GM23338 (cell line): ENCODE data around the gene ST3GAL4.

Source experiments
- CREB1 ChIP-seq: fragments of 250-450 bp; sonication (Bioruptor Pico); IDR thresholded peaks from 2 replicates; pipeline ENCODE4 v1.5.0; 2020; ENCODE audit warnings: low read depth, mild to moderate bottlenecking, moderate library complexity
- ETS1 ChIP-seq: IDR thresholded peaks from 2 replicates; pipeline ENCODE4 v1.6.1; 2016; ENCODE audit warnings: antibody characterized with exemption
- EZH2 ChIP-seq: fragments of 200-600 bp; sonication (generic); IDR thresholded peaks from one replicate; pipeline ENCODE4 v1.8.0; 2017; ENCODE audit warnings: antibody characterized with exemption, mild to moderate bottlenecking, low read depth; ENCODE audit not compliant: unreplicated experiment
- EZH2phosphoT487 ChIP-seq: fragments of 200-600 bp; sonication (generic); IDR thresholded peaks from one replicate; pipeline ENCODE4 v1.8.1; 2018; ENCODE audit warnings: antibody characterized with exemption; ENCODE audit not compliant: unreplicated experiment
- JUNB ChIP-seq: IDR thresholded peaks from one replicate; pipeline ENCODE4 v1.6.1; 2016; ENCODE audit warnings: antibody characterized with exemption; ENCODE audit not compliant: unreplicated experiment
- NANOG ChIP-seq: IDR thresholded peaks from 2 replicates; pipeline ENCODE4 v1.6.1; 2016; ENCODE audit warnings: antibody characterized with exemption, borderline replicate concordance
- POLR2AphosphoS5 ChIP-seq: IDR thresholded peaks from 2 replicates; pipeline ENCODE4 v1.6.1; 2016; ENCODE audit warnings: antibody characterized with exemption, low read depth
- STAT1 ChIP-seq: IDR thresholded peaks from one replicate; pipeline ENCODE4 v1.6.1; 2016; ENCODE audit warnings: antibody characterized with exemption; ENCODE audit not compliant: unreplicated experiment
- ZNF114 ChIP-seq: fragments of 250-450 bp; sonication (Bioruptor Pico); IDR thresholded peaks from 2 replicates; pipeline ENCODE4 v1.5.0; 2020; ENCODE audit warnings: mild to moderate bottlenecking, moderate library complexity
- TF ChIP-seq, protein P1 (sequence below), 2 experiments: fragments of 200-600 bp in 1 of 2; sonication (generic) in 1 of 2; conservative IDR thresholded peaks; 2 replicates each; pipeline versions ENCODE4 v1.5.1 to v1.6.1; 2016 to 2017; ENCODE audit warnings: antibody characterized with exemption in 2 of 2, low read depth in 2 of 2, mild to moderate bottlenecking in 2 of 2, moderate library complexity in 1 of 2
- TF ChIP-seq, protein P2 (sequence below): IDR thresholded peaks from one replicate; pipeline ENCODE4 v1.6.1; 2018; ENCODE audit warnings: antibody characterized with exemption; ENCODE audit not compliant: unreplicated experiment

DNA sequence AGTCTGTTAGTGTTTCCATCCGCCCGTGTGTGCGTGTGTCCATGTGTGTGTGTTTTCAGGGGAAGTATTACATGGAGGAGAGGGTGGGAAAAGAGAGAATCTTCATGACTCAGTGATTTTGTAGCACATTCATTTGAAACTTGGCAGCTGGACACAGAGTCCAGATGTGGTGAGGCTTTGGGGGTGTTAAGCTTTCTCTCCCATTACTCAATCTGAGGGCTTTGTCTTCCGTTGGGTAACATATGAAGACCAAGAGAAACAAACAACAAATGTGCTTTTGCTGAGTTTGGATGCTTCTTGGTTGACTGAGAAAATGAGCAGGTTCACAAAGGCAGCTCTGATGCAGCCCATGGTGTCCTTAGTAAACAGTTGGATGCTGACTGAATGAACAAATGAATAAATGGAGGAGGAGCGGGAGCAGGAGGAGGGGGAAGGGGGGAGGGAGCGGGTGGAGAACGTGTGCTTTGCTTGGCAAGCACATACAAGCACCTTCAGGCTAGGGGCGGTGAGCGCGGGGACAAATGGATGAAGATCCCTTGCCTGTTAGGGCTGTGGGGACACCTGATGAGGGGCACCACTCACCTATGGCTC, 104.3 kb downstream of the ST3GAL4 start:
- no peak for TF ChIP-seq POLR2AphosphoS5
- TF ChIP-seq, protein P1, sequence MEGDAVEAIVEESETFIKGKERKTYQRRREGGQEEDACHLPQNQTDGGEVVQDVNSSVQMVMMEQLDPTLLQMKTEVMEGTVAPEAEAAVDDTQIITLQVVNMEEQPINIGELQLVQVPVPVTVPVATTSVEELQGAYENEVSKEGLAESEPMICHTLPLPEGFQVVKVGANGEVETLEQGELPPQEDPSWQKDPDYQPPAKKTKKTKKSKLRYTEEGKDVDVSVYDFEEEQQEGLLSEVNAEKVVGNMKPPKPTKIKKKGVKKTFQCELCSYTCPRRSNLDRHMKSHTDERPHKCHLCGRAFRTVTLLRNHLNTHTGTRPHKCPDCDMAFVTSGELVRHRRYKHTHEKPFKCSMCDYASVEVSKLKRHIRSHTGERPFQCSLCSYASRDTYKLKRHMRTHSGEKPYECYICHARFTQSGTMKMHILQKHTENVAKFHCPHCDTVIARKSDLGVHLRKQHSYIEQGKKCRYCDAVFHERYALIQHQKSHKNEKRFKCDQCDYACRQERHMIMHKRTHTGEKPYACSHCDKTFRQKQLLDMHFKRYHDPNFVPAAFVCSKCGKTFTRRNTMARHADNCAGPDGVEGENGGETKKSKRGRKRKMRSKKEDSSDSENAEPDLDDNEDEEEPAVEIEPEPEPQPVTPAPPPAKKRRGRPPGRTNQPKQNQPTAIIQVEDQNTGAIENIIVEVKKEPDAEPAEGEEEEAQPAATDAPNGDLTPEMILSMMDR (conservative IDR thresholded peaks at IDR 0.05; ENCODE audit: low read depth in 2 of 2): no peak
- no peak for TF ChIP-seq EZH2
- TF ChIP-seq STAT1: no peak
- TF ChIP-seq ZNF114: no peak
- no peak for TF ChIP-seq EZH2phosphoT487
- TF ChIP-seq CREB1: no peak
- TF ChIP-seq JUNB: no peak
- TF ChIP-seq, protein P2, sequence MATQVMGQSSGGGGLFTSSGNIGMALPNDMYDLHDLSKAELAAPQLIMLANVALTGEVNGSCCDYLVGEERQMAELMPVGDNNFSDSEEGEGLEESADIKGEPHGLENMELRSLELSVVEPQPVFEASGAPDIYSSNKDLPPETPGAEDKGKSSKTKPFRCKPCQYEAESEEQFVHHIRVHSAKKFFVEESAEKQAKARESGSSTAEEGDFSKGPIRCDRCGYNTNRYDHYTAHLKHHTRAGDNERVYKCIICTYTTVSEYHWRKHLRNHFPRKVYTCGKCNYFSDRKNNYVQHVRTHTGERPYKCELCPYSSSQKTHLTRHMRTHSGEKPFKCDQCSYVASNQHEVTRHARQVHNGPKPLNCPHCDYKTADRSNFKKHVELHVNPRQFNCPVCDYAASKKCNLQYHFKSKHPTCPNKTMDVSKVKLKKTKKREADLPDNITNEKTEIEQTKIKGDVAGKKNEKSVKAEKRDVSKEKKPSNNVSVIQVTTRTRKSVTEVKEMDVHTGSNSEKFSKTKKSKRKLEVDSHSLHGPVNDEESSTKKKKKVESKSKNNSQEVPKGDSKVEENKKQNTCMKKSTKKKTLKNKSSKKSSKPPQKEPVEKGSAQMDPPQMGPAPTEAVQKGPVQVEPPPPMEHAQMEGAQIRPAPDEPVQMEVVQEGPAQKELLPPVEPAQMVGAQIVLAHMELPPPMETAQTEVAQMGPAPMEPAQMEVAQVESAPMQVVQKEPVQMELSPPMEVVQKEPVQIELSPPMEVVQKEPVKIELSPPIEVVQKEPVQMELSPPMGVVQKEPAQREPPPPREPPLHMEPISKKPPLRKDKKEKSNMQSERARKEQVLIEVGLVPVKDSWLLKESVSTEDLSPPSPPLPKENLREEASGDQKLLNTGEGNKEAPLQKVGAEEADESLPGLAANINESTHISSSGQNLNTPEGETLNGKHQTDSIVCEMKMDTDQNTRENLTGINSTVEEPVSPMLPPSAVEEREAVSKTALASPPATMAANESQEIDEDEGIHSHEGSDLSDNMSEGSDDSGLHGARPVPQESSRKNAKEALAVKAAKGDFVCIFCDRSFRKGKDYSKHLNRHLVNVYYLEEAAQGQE: no peak
- no peak for TF ChIP-seq ETS1
- no peak for TF ChIP-seq NANOG
